Non-pigmented ciliary epithelial cell (primary cell): Measurements from ENCODE around the gene CARHSP1.
"Not testable (repeated sequence)": the region's sequence is repeated elsewhere in the genome, so short reads cannot be mapped to it uniquely, and the experiment has no call there.

Source experiments
- DNase-seq: peaks from one replicate; pipeline ENCODE4 v3.0.0-alpha.2; 2010; ENCODE audit warnings: low read depth

CARHSP1 gene

DNA sequence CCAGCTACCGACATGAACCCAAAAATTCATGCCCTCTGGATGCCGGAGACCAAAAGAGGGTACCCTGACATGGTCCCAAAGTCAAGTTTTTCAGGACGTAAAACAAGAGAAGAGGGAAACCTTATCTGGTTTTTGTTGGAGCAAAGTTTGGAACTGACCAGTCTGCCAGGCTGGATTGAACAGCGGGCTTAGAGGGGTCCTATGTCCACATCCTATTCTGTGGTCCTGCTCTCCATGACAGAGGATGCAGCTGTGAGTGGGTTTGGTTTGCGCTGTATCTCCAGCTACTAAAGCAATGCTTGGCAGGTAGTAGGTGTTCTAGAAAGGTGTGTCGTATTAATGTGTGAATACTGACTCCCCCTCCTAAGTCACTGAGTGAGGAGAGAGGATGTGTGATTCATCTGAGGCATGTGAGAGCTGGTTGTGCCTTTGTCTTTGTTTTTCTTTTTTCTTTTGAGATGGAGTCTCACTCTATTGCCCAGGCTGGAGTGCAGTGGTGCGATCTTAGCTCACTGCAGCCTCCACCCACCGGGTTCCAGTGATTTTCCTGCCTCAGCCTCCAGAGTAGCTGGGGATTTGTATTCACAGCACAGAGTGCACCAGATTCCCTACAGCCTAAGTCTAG lies 40.2 kb downstream of the CARHSP1 start:
- no peak for DNase-seq

DNA sequence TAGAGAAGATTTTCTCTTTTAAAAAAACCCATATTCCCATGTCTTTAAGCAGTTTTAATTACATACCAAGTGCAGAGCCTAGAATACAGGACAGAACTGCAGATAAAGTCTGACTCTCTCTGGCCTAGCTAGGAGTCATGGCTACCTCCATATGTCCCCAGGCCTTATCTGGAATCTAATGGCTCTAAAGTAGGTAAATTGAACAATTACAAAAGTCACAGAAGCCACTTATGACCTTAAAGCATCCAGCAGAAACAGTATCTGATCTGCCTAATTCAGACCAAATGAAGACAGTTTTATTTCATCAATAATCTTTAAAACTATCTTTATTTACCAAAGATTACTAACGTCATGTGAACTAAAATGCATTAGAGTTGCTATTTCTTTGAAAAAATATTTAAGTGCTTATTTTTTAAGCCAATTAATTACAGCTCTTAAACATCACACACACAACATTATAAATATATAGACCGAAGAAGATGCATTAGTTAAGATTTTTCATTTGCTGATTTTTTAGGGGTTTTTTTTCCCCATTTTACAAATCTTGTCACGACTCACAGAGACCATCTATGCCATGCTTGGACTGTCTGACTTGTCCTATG lies 42.4 kb downstream of the CARHSP1 start:
- no peak for DNase-seq

DNA sequence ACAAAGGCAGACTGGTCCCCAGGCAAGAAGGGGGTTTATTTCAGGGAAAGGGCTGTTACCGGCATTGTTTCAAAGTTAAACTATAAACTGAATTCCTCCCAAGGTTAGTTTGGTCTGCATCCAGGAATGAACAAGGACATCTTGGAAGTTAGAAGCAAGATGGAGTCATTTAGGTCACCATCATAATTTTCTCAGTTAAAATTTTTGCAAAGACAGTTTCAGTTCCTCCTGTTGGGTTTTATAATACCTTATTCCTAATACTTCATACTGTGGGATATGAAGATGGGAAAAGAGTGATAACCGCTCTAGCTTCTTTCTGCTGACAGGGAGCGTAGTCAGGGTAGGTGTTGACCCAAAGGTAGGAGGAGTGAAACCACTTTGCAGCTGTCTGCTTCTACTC lies 46.4 kb downstream of the CARHSP1 start:
- no peak for DNase-seq

DNA sequence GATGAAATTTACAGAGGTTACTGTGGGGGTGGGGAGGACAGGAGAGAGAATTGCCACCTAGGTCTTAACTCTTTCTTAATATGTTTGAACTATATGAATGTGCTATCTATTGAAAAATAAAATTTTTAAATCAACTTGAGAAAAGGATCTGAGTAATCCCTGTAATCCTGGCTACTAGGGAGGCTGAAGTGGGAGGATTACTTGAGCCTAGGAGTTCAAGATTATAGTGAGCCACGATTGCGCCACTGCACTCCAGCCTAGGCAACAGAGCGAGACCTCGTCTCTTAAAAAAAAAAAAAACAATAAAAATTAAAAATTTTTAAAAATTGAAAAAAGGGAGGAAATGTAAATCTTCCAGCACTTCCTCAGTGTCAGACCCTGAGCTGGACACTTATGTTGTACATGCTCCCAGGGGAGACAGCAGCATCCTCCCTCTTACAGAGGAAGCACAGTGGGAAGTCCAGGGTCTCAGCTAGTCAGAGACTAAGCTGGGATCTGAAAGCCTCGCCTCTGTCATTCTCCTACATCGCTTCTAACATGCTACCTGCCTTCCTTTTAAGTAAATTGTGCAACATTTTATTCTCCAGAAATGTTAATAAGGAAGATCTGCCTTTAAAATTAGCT lies 49.3 kb downstream of the CARHSP1 start:
- DNase-seq: no peak

DNA sequence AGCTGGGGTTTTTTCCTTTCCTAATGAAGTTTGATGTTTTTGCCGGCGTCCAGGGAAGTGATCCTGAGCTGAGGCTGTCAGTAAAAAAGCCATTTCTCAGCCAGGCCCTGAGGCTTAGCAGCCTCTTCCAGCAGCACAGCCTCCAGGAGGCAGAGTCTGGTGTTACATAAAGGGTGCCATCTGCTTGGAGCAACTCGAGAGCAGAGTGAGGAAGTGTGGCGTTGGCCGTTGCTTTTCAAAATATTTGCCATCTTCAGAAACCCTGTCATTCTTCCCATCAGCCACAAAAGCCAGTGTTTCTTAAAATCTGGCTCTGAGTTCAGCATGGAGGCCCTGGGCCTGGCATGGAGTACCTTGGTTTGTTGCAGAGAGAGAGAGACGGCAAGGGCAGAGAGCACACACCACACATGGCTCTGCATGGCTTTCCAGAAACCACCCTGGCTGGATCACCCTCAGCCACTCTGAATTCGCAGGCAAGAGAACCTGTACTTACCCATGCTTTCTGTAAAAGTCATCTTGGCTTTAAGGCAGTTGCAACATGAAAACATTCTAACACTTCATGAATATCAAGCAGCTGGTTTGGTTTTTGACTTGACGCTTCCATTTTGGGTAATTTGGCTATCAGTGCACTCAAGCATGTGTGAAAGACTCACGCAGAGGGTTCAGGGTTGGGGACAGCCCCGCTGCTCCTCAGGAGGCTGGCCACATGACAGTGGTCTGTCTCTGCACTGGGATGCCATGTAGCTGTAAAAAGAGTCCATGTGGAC lies 50.1 kb downstream of the CARHSP1 start:
- DNase-seq: no peak

DNA sequence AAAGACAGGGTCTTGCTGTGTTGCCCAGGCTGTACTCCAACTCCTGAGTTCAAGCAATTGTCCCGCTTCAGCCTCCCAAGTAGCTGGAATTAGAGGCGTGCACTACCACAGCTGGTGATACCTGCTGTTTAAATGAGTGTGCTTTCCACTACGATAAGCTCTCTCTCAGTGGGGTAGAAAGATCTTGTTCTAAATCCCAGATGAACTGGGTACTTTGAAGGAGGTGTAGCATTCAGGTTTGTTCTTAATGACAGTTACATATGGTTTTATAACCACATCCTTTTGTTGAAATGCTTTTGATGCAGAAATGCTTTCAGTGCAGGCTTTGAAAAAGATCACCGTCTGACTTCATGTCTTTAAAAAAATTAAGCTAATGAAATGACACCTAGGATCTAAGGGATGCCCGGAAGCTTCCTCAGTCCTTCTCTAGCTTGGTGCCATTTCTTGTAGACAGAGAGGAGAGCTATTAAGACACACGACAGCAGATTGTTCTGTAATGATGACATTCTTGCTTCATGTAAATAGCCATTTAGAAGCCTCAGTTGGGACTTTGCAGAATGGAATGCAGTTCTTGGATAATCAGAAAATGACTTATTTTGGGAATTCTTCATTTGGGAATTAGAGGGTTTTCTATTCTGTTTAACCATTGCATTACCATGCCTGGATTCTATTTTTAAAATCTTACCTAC lies 51.7 kb downstream of the CARHSP1 start:
- DNase-seq: no peak

DNA sequence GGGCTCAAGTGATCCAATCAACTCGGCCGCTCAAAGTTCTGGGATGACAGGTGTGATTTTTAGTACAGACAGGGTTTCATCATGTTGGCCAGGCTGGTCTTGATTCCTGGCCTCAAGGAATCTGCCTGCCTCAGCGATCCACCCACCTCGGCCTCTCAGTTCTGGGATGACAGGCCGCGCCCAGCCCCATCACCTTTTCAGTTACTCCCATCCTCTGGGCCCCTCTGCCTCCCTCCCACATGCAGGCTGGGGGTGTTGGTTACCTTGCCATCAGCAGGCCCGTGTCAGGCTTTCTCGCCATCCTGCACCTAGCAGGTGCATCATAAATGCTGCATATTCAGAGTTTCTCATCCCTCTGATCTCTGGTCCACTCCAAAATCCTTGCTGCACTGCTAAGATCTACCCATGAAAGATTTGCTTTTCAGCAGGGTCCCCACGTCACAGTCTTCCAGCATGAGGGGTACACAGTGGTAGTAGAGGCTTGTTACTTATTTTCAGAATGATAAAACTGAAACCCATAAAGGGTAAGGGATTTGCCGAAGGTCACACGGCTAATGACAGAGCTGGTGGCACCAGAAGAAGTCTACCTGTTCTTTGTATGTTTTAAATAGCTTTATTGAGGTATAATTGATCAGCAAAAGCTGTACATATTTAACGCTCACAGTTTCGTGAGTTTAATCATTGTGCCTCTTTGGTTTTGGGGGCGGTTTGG lies 54.6 kb downstream of the CARHSP1 start:
- no peak for DNase-seq

DNA sequence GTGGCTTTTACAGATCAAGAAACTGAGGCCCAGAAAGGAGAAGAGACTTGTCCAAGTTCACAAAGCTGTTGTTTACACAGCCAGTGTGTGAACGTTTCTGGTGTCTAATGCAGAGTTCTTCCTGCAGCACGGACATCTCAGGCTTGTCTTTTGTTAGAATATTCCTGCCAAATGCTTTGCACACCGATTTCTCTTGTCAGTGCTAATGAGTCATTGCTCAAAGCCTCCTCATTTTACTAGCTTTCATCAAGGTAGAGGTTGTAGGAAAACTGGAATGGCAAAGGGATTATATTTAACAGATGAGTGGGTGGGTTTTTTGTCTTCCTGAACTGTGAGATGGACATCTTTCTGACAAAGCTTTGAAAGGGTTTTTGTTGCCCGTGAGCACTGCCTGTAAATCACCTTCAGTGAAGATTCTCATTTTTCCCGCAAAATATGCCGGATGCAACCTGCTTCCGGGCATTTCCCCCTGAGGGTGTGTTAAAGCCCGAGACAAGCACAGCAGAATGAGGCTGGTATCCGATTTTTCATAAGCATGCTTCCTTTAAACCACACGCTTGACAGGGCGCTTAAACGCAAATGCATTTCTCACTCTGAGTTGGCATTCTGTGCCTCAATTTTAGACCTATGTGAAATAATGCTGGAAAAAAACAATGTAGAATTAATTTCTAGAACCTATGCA lies 56.5 kb downstream of the CARHSP1 start:
- no peak for DNase-seq

DNA sequence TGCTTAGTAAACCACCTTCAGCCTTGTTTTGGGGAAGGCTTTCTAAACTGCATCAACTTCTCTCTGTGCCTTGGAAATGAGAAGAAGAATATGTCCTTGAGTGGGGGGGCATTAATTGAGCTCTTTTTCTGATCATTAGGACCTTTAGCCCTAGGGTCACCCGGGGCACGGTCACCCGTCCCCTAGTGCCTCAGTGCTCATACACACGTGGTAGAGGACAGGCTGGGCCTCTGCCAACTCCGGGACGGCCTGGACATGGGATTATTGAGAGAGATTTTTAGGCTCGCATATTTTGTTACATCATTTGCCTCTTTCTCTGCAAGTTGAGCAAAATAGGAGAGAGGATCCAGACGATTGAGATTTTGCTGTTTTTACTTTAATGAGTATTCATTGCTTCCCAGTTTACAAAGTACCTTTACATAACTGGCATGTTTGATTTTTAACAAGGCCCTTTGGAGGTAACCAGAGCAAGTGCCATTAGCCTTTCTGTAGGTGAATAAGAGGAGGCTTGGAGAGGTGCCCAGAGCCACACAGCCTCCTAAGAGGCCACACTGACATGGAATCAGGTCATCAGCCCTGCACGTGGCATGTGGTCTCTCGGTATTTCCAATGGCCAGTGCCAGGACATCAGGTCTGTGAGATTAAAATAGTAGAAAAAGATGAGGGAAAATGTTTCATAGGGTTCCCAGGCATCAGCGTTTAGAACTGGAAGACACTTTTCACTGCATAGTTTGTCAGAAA lies 60.0 kb downstream of the CARHSP1 start:
- DNase-seq: no peak

DNA sequence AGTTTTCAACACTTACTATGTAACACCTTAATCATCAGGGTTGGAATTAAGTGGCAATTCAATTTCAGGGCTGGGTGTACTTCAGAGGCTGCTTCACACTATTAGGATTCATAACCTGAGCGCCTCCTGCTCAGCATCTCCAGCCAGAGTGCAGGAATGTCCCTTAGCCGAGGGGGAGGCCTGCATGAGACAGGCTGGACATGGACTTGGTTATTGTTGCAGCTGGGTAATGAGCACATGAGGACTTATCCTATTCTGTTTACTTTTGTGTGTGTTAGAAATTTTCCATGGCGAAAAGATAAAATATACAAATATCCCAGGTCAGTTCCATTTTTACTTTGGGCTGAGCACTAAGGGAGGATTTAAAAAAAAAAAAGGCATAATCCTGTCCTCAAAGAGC lies 60.8 kb downstream of the CARHSP1 start:
- DNase-seq: no peak

DNA sequence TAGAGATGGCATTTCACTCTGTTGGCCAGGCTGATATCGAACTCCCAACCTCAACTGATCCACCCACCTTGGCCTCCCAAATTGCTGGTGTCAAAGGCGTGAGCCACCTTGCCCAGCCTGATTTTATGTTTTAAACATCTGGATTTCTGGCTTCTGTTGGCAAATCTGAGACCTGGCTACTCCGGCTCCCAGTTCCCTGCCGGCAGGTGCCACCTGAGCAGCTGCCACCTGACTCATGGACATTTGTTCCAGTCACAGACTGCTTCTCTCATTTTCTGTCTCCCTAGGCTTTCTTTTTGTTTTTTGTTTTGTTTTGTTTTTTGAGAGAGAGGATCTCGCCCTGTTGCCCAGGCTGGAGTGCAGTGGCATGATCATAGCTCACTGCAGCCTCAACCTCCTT lies 61.6 kb downstream of the CARHSP1 start:
- no peak for DNase-seq

DNA sequence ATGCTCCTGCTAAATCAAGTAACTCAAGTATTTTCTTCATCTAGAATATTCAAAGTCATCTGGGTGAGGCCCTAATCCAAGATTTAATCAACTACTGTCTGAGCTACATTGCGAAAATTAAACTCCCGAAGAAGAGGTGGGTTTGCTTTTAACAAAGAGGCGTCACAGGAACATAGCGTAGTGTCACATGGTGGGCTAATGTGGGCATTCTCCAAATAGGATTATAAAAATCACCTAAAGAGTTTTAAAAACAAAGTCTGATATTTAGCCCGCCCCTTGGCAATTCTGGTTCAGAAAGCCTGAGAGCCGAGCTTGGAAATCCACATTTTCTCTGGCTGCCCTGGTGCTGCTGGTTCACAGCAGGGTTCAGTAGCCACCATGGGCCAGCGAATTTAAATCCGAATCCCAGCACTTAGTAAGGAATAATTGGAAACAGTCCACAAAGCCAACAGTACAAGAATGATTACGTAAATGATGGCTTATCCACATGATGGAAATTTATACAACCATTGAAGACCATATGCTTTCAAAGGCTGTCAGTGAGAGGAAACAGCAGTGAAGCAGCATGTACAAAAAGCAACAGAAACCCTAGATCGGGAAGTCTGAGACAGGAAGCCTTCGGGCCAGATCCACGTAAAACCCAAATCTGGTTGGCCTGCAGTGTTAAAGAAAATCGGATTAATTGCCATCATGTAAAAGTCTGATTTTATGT lies 62.4 kb downstream of the CARHSP1 start:
- DNase-seq: no peak

DNA sequence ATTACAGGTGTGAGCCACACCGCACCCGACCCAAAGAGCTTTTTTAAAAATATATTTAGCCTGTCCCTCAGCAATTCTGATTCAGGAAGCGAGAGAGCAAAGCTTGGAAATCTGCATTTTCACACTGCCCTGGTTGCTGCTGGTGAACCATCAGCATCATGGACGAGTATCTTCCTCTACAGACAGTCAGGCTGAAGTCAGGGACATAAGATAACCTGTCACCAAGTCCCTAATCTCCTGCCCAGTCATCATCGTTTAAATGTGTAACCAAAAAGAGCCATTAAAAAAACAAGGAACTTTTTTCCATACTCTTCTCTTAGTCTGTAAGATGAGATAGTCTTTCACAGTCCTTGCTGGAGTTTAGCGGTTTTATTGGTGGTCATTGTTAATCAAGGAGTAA lies 64.5 kb downstream of the CARHSP1 start:
- no peak for DNase-seq

DNA sequence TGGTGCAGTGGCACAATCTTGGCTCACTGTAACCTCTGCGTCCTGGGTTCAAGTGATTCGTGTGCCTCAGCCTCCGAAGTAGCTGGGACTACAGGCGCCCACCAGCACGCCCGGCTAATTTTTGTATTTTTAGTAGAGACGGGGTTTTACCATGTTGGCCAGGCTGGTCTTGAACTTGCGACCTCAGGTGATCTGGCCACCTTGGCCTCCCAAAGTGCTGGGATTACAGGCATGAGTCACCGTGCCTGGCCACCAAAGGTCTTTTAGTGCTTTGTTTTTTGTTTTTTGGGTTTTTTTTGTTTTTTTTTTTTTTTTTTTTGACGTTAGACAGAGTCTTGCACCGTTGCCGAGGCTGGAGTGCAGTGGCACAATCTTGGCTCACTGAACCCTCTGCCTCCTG lies 65.1 kb downstream of the CARHSP1 start:
- not testable (repeated sequence) for DNase-seq
